WTC11 (cell line): ENCODE results near the gene CCDC88A. TPM values are rescaled to one million over a fixed set of nuclear protein-coding genes. Genes with fewer than 3 reads are reported as not detected.

Experiments
- CREB1 ChIP-seq: sonication (generic); formaldehyde crosslinking; IDR thresholded peaks from 2 replicates; pipeline ENCODE4 v1.8.0; 2023; ENCODE audit warnings: mild to moderate bottlenecking, missing genetic modification reagents
- EMX1 ChIP-seq: fragments of 250-450 bp; sonication (Bioruptor Pico); IDR thresholded peaks from 2 replicates; pipeline ENCODE4 v1.8.0; 2021; ENCODE audit warnings: mild to moderate bottlenecking
- ESRRA ChIP-seq: sonication (generic); formaldehyde crosslinking; IDR thresholded peaks from 2 replicates; pipeline ENCODE4 v1.8.1; 2022; ENCODE audit warnings: mild to moderate bottlenecking, missing genetic modification reagents, borderline replicate concordance
- FOXK1 ChIP-seq: sonication (generic); formaldehyde crosslinking; IDR thresholded peaks from 2 replicates; pipeline ENCODE4 v1.8.0; 2022; ENCODE audit warnings: mild to moderate bottlenecking, moderate library complexity, missing genetic modification reagents
- FOXP4 ChIP-seq: sonication (generic); formaldehyde crosslinking; IDR thresholded peaks from 2 replicates; pipeline ENCODE4 v1.8.0; 2022; ENCODE audit warnings: mild to moderate bottlenecking, missing genetic modification reagents
- GRHL2 ChIP-seq: fragments of 250-450 bp; sonication (Bioruptor Pico); IDR thresholded peaks from 2 replicates; pipeline ENCODE4 v1.8.0; 2022; ENCODE audit warnings: mild to moderate bottlenecking, moderate library complexity; ENCODE audit not compliant: insufficient replicate concordance, severe bottlenecking
- IRF1 ChIP-seq: sonication (generic); formaldehyde crosslinking; IDR thresholded peaks from 2 replicates; pipeline ENCODE4 v1.8.0; 2023; ENCODE audit warnings: missing genetic modification reagents
- JAZF1 ChIP-seq: fragments of 250-450 bp; sonication (Bioruptor Pico); IDR thresholded peaks from 2 replicates; pipeline ENCODE4 v1.9.0; 2021; ENCODE audit warnings: moderate library complexity, mild to moderate bottlenecking, inconsistent platforms
- KAT7 ChIP-seq: sonication (generic); formaldehyde crosslinking; IDR thresholded peaks from 2 replicates; pipeline ENCODE4 v1.8.1; 2023; ENCODE audit warnings: missing genetic modification reagents, mild to moderate bottlenecking, borderline replicate concordance
- MLX ChIP-seq: sonication (generic); formaldehyde crosslinking; IDR thresholded peaks from 2 replicates; pipeline ENCODE4 v1.8.1; 2023; ENCODE audit warnings: mild to moderate bottlenecking, missing genetic modification reagents, moderate library complexity
- NFATC4 ChIP-seq: fragments of 250-450 bp; sonication (Bioruptor Pico); IDR thresholded peaks from 2 replicates; pipeline ENCODE4 v1.9.0; 2021; ENCODE audit warnings: mild to moderate bottlenecking
- ZBTB21 ChIP-seq: sonication (generic); formaldehyde crosslinking; IDR thresholded peaks from 2 replicates; pipeline ENCODE4 v1.8.1; 2023; ENCODE audit warnings: mild to moderate bottlenecking, missing genetic modification reagents, borderline replicate concordance
- ZMAT4 ChIP-seq: fragments of 250-450 bp; sonication (Bioruptor Pico); IDR thresholded peaks from 2 replicates; pipeline ENCODE4 v1.9.0; 2021; ENCODE audit warnings: mild to moderate bottlenecking
- ZNF416 ChIP-seq: fragments of 250-450 bp; sonication (Bioruptor Pico); IDR thresholded peaks from 2 replicates; pipeline ENCODE4 v1.9.0; 2021; ENCODE audit warnings: mild to moderate bottlenecking, inconsistent platforms
- ZNF425 ChIP-seq: fragments of 250-450 bp; sonication (Bioruptor Pico); conservative IDR thresholded peaks from 2 replicates; pipeline ENCODE4 v1.9.0; 2021; ENCODE audit warnings: mild to moderate bottlenecking
- ZSCAN18 ChIP-seq: fragments of 250-450 bp; sonication (Bioruptor Pico); IDR thresholded peaks from 2 replicates; pipeline ENCODE4 v2.1.2; 2022; ENCODE audit warnings: mild to moderate bottlenecking, moderate library complexity
- total RNA-seq: library from RNA; stranded (reverse); gene quantifications from 3 replicates; pipeline ENCODE4 v1.2.3, GENCODE V29; 2021
- TF ChIP-seq, protein P1 (sequence below): sonication (generic); formaldehyde crosslinking; IDR thresholded peaks from 2 replicates; pipeline ENCODE4 v1.8.1; 2023; ENCODE audit warnings: mild to moderate bottlenecking, missing genetic modification reagents, moderate library complexity
- TF ChIP-seq, protein P2 (sequence below): sonication (generic); formaldehyde crosslinking; IDR thresholded peaks from 2 replicates; pipeline ENCODE4 v1.8.1; 2023; ENCODE audit warnings: mild to moderate bottlenecking, moderate library complexity, missing genetic modification reagents
- TF ChIP-seq, protein P3 (sequence below): sonication (generic); formaldehyde crosslinking; conservative IDR thresholded peaks from 2 replicates; pipeline ENCODE4 v1.8.1; 2022; ENCODE audit warnings: mild to moderate bottlenecking, missing genetic modification reagents
- TF ChIP-seq, protein P4 (sequence below): sonication (generic); formaldehyde crosslinking; IDR thresholded peaks from 2 replicates; pipeline ENCODE4 v1.8.1; 2022; ENCODE audit warnings: low read depth, missing genetic modification reagents, borderline replicate concordance
- TF ChIP-seq, protein P5 (sequence below): sonication (generic); formaldehyde crosslinking; IDR thresholded peaks from 2 replicates; pipeline ENCODE4 v1.8.0; 2022; ENCODE audit warnings: missing genetic modification reagents

CCDC88A gene
- total RNA-seq, 1 experiment from 2014 or later: 97.5 TPM

DNA sequence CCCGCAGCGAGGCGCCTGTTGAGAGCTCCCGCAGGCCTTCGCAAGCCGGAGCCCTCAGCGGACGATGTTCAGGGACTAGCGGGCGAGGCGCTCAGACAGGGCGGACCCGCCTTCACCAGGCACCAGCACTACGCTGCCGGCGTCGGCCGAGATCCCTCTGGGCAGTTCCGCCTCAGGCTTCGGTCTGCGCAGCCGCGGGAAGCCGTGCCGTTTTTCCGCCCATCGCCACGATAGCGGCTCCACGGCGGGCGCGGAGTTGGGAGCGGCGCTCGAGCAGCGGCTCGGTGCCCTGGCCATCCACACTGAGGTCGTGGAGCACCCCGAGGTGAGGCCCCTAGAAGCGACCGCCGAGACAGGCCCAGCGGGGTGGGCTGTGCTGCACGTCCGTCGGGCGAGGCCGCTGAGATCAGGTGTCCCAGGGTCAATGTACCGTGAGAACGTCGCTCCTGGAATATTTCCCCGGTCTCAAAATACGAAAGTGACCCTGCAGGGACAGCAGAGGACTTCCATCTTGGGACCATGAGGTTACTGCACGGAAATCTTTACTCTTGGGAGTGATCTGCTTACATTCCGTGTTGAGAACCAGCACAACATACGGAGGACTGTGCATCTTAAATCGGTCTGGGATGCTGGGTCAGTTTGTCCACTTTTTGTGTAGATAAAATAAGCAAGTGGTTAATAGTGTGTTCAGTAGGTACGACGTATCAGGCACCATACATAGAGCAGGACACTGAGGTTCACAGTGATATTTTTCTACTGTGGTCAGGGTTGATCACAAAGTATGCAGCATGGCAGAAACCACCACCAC, 137.3 kb downstream of the CCDC88A start (continued):
- TF ChIP-seq GRHL2 (CRISPR knock-in tag): no peak
- TF ChIP-seq NFATC4: no peak
- no peak for TF ChIP-seq ZNF425 (CRISPR knock-in tag)
- TF ChIP-seq, protein P1, sequence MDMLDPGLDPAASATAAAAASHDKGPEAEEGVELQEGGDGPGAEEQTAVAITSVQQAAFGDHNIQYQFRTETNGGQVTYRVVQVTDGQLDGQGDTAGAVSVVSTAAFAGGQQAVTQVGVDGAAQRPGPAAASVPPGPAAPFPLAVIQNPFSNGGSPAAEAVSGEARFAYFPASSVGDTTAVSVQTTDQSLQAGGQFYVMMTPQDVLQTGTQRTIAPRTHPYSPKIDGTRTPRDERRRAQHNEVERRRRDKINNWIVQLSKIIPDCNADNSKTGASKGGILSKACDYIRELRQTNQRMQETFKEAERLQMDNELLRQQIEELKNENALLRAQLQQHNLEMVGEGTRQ (CRISPR knock-in tag): no peak
- peak; percentile 80 for TF ChIP-seq FOXK1 (CRISPR knock-in tag)
- TF ChIP-seq, protein P2, sequence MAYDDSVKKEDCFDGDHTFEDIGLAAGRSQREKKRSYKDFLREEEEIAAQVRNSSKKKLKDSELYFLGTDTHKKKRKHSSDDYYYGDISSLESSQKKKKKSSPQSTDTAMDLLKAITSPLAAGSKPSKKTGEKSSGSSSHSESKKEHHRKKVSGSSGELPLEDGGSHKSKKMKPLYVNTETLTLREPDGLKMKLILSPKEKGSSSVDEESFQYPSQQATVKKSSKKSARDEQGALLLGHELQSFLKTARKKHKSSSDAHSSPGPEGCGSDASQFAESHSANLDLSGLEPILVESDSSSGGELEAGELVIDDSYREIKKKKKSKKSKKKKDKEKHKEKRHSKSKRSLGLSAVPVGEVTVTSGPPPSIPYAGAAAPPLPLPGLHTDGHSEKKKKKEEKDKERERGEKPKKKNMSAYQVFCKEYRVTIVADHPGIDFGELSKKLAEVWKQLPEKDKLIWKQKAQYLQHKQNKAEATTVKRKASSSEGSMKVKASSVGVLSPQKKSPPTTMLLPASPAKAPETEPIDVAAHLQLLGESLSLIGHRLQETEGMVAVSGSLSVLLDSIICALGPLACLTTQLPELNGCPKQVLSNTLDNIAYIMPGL (CRISPR knock-in tag): peak; percentile 90
- TF ChIP-seq, protein P3, sequence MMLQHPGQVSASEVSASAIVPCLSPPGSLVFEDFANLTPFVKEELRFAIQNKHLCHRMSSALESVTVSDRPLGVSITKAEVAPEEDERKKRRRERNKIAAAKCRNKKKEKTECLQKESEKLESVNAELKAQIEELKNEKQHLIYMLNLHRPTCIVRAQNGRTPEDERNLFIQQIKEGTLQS (CRISPR knock-in tag): no peak
- TF ChIP-seq ZSCAN18 (CRISPR knock-in tag): no peak
- TF ChIP-seq, protein P4, sequence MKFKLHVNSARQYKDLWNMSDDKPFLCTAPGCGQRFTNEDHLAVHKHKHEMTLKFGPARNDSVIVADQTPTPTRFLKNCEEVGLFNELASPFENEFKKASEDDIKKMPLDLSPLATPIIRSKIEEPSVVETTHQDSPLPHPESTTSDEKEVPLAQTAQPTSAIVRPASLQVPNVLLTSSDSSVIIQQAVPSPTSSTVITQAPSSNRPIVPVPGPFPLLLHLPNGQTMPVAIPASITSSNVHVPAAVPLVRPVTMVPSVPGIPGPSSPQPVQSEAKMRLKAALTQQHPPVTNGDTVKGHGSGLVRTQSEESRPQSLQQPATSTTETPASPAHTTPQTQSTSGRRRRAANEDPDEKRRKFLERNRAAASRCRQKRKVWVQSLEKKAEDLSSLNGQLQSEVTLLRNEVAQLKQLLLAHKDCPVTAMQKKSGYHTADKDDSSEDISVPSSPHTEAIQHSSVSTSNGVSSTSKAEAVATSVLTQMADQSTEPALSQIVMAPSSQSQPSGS (CRISPR knock-in tag): no peak
- no peak for TF ChIP-seq ZBTB21 (CRISPR knock-in tag)
- no peak for TF ChIP-seq KAT7 (CRISPR knock-in tag)
- peak; percentile 78 for TF ChIP-seq FOXP4 (CRISPR knock-in tag)
- peak; percentile 59; the same call in 1 of the 2 replicates for TF ChIP-seq EMX1 (CRISPR knock-in tag)
- no peak for TF ChIP-seq JAZF1 (CRISPR knock-in tag)
- TF ChIP-seq IRF1 (CRISPR knock-in tag): peak; percentile 72; the same call in 1 of the 2 replicates
- TF ChIP-seq, protein P5, sequence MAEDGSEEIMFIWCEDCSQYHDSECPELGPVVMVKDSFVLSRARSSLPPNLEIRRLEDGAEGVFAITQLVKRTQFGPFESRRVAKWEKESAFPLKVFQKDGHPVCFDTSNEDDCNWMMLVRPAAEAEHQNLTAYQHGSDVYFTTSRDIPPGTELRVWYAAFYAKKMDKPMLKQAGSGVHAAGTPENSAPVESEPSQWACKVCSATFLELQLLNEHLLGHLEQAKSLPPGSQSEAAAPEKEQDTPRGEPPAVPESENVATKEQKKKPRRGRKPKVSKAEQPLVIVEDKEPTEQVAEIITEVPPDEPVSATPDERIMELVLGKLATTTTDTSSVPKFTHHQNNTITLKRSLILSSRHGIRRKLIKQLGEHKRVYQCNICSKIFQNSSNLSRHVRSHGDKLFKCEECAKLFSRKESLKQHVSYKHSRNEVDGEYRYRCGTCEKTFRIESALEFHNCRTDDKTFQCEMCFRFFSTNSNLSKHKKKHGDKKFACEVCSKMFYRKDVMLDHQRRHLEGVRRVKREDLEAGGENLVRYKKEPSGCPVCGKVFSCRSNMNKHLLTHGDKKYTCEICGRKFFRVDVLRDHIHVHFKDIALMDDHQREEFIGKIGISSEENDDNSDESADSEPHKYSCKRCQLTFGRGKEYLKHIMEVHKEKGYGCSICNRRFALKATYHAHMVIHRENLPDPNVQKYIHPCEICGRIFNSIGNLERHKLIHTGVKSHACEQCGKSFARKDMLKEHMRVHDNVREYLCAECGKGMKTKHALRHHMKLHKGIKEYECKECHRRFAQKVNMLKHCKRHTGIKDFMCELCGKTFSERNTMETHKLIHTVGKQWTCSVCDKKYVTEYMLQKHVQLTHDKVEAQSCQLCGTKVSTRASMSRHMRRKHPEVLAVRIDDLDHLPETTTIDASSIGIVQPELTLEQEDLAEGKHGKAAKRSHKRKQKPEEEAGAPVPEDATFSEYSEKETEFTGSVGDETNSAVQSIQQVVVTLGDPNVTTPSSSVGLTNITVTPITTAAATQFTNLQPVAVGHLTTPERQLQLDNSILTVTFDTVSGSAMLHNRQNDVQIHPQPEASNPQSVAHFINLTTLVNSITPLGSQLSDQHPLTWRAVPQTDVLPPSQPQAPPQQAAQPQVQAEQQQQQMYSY (CRISPR knock-in tag): no peak
- no peak for TF ChIP-seq MLX (CRISPR knock-in tag)
- TF ChIP-seq ZMAT4 (CRISPR knock-in tag): no peak
- TF ChIP-seq CREB1: no peak
- peak; percentile 38; the same call in 1 of the 2 replicates for TF ChIP-seq ZNF416 (CRISPR knock-in tag)
- no peak for TF ChIP-seq ESRRA (CRISPR knock-in tag)
